NCI-H345 treated with DMSO at 0.1 percent for 48 hours (cell line): ENCODE results near the gene DHRS7.

Source experiments
- DNase-seq: peaks from one replicate; lab custom pipeline; 2025; ENCODE audit not compliant: unreplicated experiment; lab: John Stamatoyannopoulos, UW

Gene DHRS7

GRCh38 chr14:60164712-60165546 lies at the start of gene DHRS7:
Gene DHRS7, minus strand, starts transcription at chr14:60165398. Its CDS starts 89 bp downstream, at chr14:60165309.
- peak; percentile 72 for DNase-seq

GRCh38 chr14:60214415-60215126 lies 49.4 kb upstream of the DHRS7 start:
- DNase-seq = no peak

GRCh38 chr14:60214003-60214402 lies 48.8 kb upstream of the DHRS7 start:
- no peak for DNase-seq

- DNase-seq = no peak
Observed at GRCh38 chr14:60212503-60213371, 47.5 kb upstream of the DHRS7 start.

GRCh38 chr14:60211153-60211552 lies 46.0 kb upstream of the DHRS7 start:
- no peak for DNase-seq

GRCh38 chr14:60210703-60211102 lies 45.5 kb upstream of the DHRS7 start:
- DNase-seq = no peak

GRCh38 chr14:60206837-60207533 lies 41.8 kb upstream of the DHRS7 start:
- DNase-seq = no peak

- no peak for DNase-seq
Observed at GRCh38 chr14:60206249-60206670, 41.1 kb upstream of the DHRS7 start.

- no peak for DNase-seq
Observed at GRCh38 chr14:60204843-60205774, 39.9 kb upstream of the DHRS7 start.

GRCh38 chr14:60204104-60204842 lies 39.1 kb upstream of the DHRS7 start:
- no peak for DNase-seq

GRCh38 chr14:60199321-60199720 lies 34.1 kb upstream of the DHRS7 start:
- no peak for DNase-seq

- DNase-seq = no peak
Observed at GRCh38 chr14:60197629-60198303, 32.6 kb upstream of the DHRS7 start.

GRCh38 chr14:60196291-60196690 lies 31.1 kb upstream of the DHRS7 start:
- no peak for DNase-seq

GRCh38 chr14:60195179-60195810 lies 30.1 kb upstream of the DHRS7 start:
- DNase-seq = no peak

- DNase-seq = no peak
Observed at GRCh38 chr14:60189923-60190840, 25.0 kb upstream of the DHRS7 start.

GRCh38 chr14:60188696-60189095 lies 23.5 kb upstream of the DHRS7 start:
- DNase-seq = no peak

GRCh38 chr14:60188115-60188514 lies 22.9 kb upstream of the DHRS7 start:
- DNase-seq = no peak
